Pancreas (tissue), 10 donors: ENCODE measurements around the gene RSPH1. TPM values are rescaled to one million over a fixed set of nuclear protein-coding genes. Genes with fewer than 3 reads are reported as not detected.
"Not testable (repeated sequence)": the region's sequence is repeated elsewhere in the genome, so short reads cannot be mapped to it uniquely, and the experiment has no call there.

Experiments used
- ATAC-seq, 4 donors: fragments of 200-7000 bp; cut with Tn5 transposase; one replicate each; pipeline versions ENCODE4 v1.8.0 to v1.9.1; 2020; ENCODE audit warnings: mild to moderate bottlenecking in 4 of 4, moderate library complexity in 4 of 4
- DNase-seq, 6 donors: peaks; one replicate each; pipeline ENCODE4 v3.0.0-alpha.2; 2020
- FAIRE-seq: peaks from 2 replicates; lab custom pipeline; 2012; peaks lifted over from hg19 to GRCh38; lab: Jason Lieb, UNC
- H3K27ac ChIP-seq, 4 donors: fragments of 200-600 bp; sonication (generic); 1 replicate in 3 of 4; 2 replicates in 1 of 4; pipeline versions ENCODE4 v1.5.0 to v1.8.0; 2020
- H3K27me3 ChIP-seq, 4 donors: fragments of 200-600 bp; one replicate each; pipeline ENCODE4 v1.8.0; 2021
- H3K36me3 ChIP-seq, 3 donors: fragments of 200-600 bp; sonication (generic) in 1 of 3; one replicate each; pipeline versions ENCODE4 v1.5.0 to v1.8.0; 2020 to 2021
- H3K4me1 ChIP-seq, 3 donors: fragments of 200-600 bp; one replicate each; pipeline ENCODE4 v1.8.0; 2021
- H3K4me3 ChIP-seq, 4 donors: fragments of 200-600 bp; sonication (generic) in 2 of 4; one replicate each; pipeline versions ENCODE4 v1.5.0 to v1.8.0; 2020 to 2021
- H3K9me3 ChIP-seq, 4 donors: fragments of 200-600 bp; one replicate each; pipeline ENCODE4 v1.8.0; 2021
- CTCF ChIP-seq, 4 donors: fragments of 200-600 bp; sonication (generic) in 3 of 4; IDR thresholded peaks; one replicate each; pipeline versions ENCODE4 v1.5.0 to v1.8.0; 2021; ENCODE audit warnings: antibody characterized with exemption in 4 of 4
- WGBS, 2 donors: extraction: QIAGEN DNeasy Blood & Tissue Kit; methylation state at CpG; one replicate each; pipeline ENCODE4 v1.1.7; 2013; 5-methylcytosine and 5-hydroxymethylcytosine counted together
- intact Hi-C, 3 donors: fragments of 100-400 bp; cut with DNase I; formaldehyde crosslinking; loops; one replicate each; pipeline versions ENCODE4 v1.11.1 to v1.14.2; 2022
- polyA plus RNA-seq, 2 donors: library from polyadenylated mRNA; stranded (reverse); fragments of 200-250 nt; gene quantifications; one replicate each; pipeline ENCODE4 v1.2.3, GENCODE V29; 2013
- total RNA-seq, 6 donors: library from RNA; stranded (reverse); fragmentation: NEBNext Ultra II Directional in 4 of 6; extraction: Animal tissue kit (Norgen Biotek cat#: 25700) in 4 of 6; gene quantifications; one replicate each; pipeline versions ENCODE4 v1.2.1 to v1.2.4, GENCODE V29; 2021 to 2023
- donor health status: healthy with polysubstance abuse.
- donor health status: DM: no; HTN: no; CAD: no; lungs with moderate emphysema.
- donor health status: DM: no; HTN: no; CAD: no.
- donor health status: control.
- donor health status: control.
- donor health status: Bipolar disorder and iron deficiency.
- donor health status: DM: yes; HTN: yes; CAD: no.
- donor health status: DM: no; HTN: no; CAD: no.
- donor health status: DM: no; HTN: no; CAD: no.
- donor health status: DM: yes; HTN: yes; CAD: no.

The RSPH1 gene
- total and polyA plus RNA-seq, 8 donors = 0.94 to 5.0 (median 2.1) TPM

GRCh38 chr21:42472521-42472920 lies 23.5 kb downstream of the RSPH1 start:
- Histone ChIP-seq H3K4me1 (peaks cover 4 to 6% (median 4%) of the 10 kb centered on the region in 3 donors), H3K27ac (no peak overlapping the region), H3K27me3 (no peaks in the 10 kb centered on the region), H3K36me3 (no peaks in the 10 kb centered on the region), H3K4me3 (no peak overlapping the region), H3K9me3 (no peaks in the 10 kb centered on the region)
- no peak for DNase-seq
- 72 to 74% methylated on average over 7 of the region's 7 CpGs for WGBS, 2 donors
- intact Hi-C loops = no loop called here
- no peak for FAIRE-seq
- no peak for ATAC-seq
- TF ChIP-seq CTCF (IDR thresholded peaks at IDR 0.05) = no peak

- no peak for DNase-seq
- Histone ChIP-seq H3K27ac (no peak overlapping the region), H3K36me3 (no peaks in the 10 kb centered on the region), H3K4me1 (peaks cover 6 to 11% (median 7%) of the 10 kb centered on the region in 3 donors), H3K27me3 (no peaks in the 10 kb centered on the region), H3K4me3 (no peak overlapping the region), H3K9me3 (no peaks in the 10 kb centered on the region)
- no peak for ATAC-seq
- FAIRE-seq = no peak
- 91 to 96% methylated on average over 13 of the region's 13 CpGs for WGBS, 2 donors
- intact Hi-C loops = no loop called here
- TF ChIP-seq CTCF (IDR thresholded peaks at IDR 0.05) = no peak
Measured at GRCh38 chr21:42471716-42472330, 24.2 kb downstream of the RSPH1 start.

DNA sequence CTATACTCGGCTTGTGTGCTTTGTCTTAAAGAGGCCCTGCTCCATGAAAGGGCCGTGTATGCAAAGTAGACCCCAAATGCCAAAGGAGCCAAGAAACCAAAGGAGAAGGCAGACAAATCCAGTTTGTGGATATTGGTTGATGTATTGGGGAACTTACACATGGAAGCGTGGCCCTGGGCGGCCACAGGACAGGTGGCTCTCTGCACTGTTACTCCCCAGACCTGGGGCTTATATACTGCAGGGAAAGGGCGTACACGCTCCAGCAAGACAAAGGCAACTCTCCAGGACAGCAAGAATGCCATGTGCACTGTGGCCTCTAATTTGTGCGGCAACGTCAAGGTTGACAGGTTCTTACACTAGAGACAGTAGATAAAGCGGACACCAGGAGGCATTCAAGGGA lies 24.8 kb downstream of the RSPH1 start:
- intact Hi-C loops = no loop called here
- no peak for ATAC-seq
- H3K4me1 ChIP-seq = peaks cover 6 to 16% (median 7%) of the 10 kb centered on the region in 3 donors
- FAIRE-seq = no peak
- no peaks in the 10 kb centered on the region for H3K36me3 ChIP-seq
- no peak for TF ChIP-seq CTCF (IDR thresholded peaks at IDR 0.05)
- no peak overlapping the region for H3K27ac ChIP-seq
- 88 to 92% methylated on average over 9 of the region's 9 CpGs for WGBS, 2 donors
- H3K27me3 ChIP-seq = no peaks in the 10 kb centered on the region
- no peak overlapping the region for H3K4me3 ChIP-seq
- H3K9me3 ChIP-seq = no peaks in the 10 kb centered on the region
- DNase-seq = no peak

- H3K9me3 ChIP-seq, DNase-seq, H3K4me3 ChIP-seq, intact Hi-C loops, H3K27ac ChIP-seq, ATAC-seq, H3K27me3 ChIP-seq, H3K36me3 ChIP-seq, FAIRE-seq: not testable (repeated sequence)
- peaks cover 17 to 27% (median 19%) of the 10 kb centered on the region in 3 donors for H3K4me1 ChIP-seq
- 93 to 94% methylated on average over 4 of the region's 4 CpGs for WGBS, 2 donors
Measured at GRCh38 chr21:42469726-42470125, 26.3 kb downstream of the RSPH1 start.

DNA sequence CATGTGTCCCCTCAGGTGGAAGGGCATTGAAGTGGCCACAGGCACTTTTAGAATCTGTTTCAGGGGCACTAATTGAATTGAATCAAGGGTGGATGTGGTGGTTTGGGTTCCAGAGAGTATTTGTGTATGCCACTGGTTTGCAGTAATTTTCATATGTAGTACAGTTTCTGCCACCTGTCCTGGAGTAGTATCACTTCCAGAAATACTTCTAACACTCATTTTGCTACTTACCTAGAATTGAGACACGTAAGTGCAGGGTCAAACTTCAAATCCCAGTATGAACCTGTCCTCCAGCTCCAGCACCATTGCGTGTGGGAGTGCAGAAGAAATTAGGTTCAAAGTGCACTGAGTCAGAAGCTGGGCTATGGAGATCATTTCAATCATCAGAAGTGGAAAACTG lies 26.8 kb downstream of the RSPH1 start:
- H3K27me3 ChIP-seq = no peaks in the 10 kb centered on the region
- TF ChIP-seq CTCF (IDR thresholded peaks at IDR 0.05) = no peak
- intact Hi-C loops = no loop called here
- FAIRE-seq (no peak), DNase-seq (no peak), ATAC-seq (no peak)
- peaks cover 20 to 31% (median 21%) of the 10 kb centered on the region in 3 donors for H3K4me1 ChIP-seq
- no peak overlapping the region for H3K27ac ChIP-seq
- WGBS, 2 donors = 85 to 87% methylated on average over 2 of the region's 2 CpGs
- H3K4me3 ChIP-seq = no peak overlapping the region
- H3K36me3 ChIP-seq = no peaks in the 10 kb centered on the region
- H3K9me3 ChIP-seq = no peaks in the 10 kb centered on the region
